HG03520 (cell line): ENCODE results near the gene CDKN2B-AS1.

Experiments
- ATAC-seq: cut with Tn5 transposase; IDR thresholded peaks from one replicate; pipeline ENCODE4 v1.9.1; 2021; ENCODE audit warnings: mild to moderate bottlenecking, moderate library complexity; ENCODE audit not compliant: unreplicated experiment

The CDKN2B-AS1 gene

GRCh38 chr9:22148876-22149637 lies 154.5 kb downstream of the CDKN2B-AS1 start:
- ATAC-seq, result no peak

GRCh38 chr9:22154064-22154463 lies 159.5 kb downstream of the CDKN2B-AS1 start:
- ATAC-seq, result no peak

DNA sequence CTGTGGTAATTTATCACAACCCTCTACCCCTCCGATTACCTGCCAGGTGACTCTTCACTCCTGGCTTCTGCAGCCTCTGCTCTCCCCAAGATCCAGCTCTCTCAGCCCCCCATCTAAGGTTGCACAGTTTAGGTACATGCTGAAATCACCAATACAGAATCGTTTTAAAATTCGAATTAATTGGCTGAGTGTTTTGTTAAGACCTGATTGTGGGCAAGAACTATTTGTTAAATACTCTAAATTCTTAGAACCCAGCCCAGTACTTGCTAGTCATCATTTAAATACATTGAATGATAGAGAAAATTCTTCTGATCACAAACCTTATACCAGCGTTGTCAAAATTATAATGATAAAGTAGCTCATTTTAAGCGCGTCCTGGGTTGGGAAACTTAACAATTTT lies 162.0 kb downstream of the CDKN2B-AS1 start:
- ATAC-seq, result no peak

- no peak for ATAC-seq
Measured at GRCh38 chr9:22157276-22157675, 162.7 kb downstream of the CDKN2B-AS1 start.

DNA sequence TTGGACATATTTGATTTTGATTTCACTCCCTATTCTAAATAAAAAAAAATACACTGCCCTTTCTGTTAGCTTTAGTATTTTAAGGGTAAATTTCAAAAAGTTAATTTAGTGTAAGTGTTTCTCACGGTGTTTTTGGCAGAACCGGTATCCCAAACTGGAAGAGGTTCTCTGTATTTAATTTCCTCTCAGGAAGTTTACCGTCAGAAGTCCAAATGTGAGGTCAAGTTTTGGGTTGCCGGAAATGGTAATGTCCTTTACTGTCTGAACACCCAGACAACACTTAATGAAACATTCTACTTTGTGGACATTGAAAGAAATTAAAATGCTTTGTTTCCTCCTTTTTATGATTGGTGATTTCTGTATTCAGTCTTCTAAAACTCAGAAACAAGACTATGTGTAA lies 163.2 kb downstream of the CDKN2B-AS1 start:
- ATAC-seq, result no peak

DNA sequence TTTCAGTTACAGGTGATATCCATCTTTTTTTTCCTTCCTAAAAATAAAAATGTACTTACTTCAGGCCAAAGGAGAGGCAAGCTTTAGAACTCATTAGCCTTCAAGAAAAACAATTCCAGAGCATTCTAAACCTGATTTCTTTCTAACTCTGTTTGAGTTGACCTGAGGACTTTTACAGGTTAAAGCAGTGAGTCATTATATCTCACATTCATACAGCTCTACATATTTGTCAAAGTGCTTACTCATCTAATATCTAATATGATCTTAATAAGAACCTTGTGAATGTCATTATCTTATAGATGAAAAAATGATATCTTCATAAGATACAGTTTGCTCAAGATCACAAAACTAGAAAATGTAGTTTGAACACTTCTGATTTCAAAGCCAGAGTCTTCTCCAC lies 163.7 kb downstream of the CDKN2B-AS1 start:
- ATAC-seq, result no peak

DNA sequence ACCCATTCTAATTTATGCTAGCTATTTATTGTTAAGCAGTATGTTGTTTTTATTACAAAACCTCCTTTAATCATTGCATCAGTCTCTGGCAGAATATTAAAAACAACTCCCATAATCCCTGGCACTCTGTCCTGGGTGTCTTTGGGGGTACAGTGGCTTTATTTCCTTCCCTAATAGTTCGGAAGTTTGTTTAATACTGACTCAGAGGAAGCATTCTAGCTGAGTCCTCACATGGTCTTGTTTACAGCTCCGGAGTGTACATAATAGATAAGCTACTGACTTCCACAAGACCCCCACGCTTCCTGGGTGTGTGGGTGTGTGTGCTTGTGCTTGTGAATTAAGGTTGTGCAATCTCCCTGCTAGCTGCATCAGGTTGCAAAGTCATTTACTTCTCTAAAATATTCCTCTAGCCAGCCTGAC lies 164.3 kb downstream of the CDKN2B-AS1 start:
- no peak for ATAC-seq

DNA sequence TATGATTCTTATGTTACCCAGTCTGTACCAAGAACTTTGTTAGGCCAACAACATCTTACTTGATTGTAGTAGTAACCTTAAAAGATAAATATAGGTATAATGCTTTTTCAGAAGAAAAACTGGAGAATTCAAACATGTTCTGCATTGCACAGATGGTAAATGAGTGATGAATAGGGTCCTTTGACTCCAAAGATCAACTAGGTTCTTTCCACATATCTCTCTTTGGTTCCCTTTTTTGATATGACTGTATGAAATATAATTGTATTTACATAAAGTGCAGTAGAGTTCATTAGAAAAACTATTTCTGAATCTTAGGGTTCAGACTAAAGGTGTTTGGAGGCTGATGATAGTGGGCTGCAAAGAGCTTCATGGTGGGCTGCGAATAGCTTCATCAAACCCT lies 165.0 kb downstream of the CDKN2B-AS1 start:
- no peak for ATAC-seq

DNA sequence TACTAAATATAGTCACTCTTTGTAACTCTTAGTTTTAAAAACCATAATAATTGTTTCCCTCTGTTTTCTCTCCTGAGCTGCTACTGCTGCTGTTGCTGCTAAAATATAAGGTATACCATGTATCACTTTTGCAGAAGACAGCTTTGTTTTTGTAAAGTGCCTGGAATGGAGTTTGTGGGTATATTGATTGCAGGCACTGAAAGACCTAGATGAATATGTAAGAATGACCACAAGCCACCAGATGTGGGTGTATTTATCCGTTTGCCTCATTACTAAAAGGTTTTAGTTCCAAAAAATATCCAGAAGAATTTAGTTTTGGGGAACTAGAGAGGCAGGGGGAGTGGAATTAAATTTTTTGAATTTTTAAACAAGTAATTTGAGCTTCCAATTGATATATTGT lies 165.6 kb downstream of the CDKN2B-AS1 start:
- ATAC-seq, result no peak

DNA sequence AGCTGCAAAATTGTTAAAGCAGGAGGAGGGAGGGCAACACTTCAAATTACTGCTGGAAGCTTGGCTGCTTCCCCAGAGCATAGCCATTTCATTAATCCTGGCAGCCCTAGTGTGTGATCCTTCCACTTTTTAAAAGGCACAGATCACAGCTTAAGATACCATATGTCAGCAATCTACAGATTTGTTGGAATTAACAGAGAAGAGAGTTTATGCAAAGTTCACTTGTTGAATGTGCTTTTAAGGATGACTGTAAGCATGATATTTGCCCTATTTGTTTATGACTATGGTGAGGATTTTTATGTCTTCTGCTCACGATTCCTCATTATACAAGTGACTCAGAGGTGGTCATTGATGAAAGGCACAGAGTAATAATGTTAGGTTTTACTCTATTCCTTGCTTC lies 170.6 kb downstream of the CDKN2B-AS1 start:
- ATAC-seq, result no peak

GRCh38 chr9:22169243-22169642 lies 174.7 kb downstream of the CDKN2B-AS1 start:
- ATAC-seq, result no peak

DNA sequence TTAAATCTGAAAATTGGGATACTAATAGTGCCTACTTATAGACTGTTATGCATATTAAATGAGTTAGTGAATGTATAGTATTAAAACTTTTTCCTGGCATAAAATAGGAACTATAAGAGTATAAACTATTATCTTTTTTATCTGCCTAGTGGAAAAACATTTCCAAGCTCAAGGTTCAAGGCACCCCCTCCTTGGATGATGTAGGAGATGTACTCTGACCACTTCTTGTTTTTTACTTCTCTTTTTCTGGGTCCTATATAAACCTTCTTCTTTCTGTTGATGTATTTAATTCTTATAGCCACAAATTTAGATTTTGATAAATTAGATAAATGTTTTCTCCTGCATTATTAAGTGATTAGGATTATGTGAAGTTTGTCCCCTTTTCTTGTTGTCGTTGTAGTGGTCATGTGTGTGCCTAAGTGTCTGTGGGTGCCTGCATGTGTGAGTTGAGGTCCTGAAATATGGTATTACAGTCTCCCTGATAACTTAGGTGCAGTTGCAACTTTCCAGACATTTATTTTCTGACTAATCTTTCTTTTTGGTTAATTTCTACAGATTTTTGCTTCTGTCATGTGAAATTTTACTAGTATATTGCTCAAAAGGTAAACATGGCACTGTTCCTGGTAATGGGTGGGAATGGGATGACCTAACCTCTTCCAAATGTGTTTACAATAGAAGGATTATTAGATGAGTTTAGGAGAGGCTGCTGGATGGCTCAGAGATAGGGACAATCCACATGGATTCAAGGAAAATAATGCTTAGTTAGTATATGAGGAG lies 175.3 kb downstream of the CDKN2B-AS1 start:
- no peak for ATAC-seq
